Smooth muscle cell (in vitro differentiated cells): Measurements from ENCODE around the gene FKBP4. TPM values are rescaled to one million over a fixed set of nuclear protein-coding genes. Genes with fewer than 3 reads are reported as not detected.

Experiments
- DNase-seq: peaks from one replicate; lab custom pipeline; 2025; ENCODE audit not compliant: unreplicated experiment; lab: John Stamatoyannopoulos, UW
- H2AFZ ChIP-seq: fragments of 200-600 bp; sonication (generic); 2 replicates; pipeline ENCODE4 v1.6.0; 2016; ENCODE audit warnings: antibody characterized with exemption, low read depth, mild to moderate bottlenecking
- H3F3A ChIP-seq: fragments of 200-600 bp; sonication (generic); 2 replicates; pipeline ENCODE4 v1.6.0; 2017; ENCODE audit warnings: antibody characterized with exemption, low read depth
- H3K27ac ChIP-seq: fragments of 200-600 bp; sonication (generic); 2 replicates; pipeline ENCODE4 v1.5.1; 2016; ENCODE audit warnings: low read depth, mild to moderate bottlenecking
- H3K27me3 ChIP-seq: fragments of 200-600 bp; sonication (generic); 2 replicates; pipeline ENCODE4 v1.6.1; 2016; ENCODE audit warnings: low read depth, mild to moderate bottlenecking
- H3K36me3 ChIP-seq: fragments of 200-600 bp; sonication (generic); 2 replicates; pipeline ENCODE4 v1.5.1; 2016; ENCODE audit warnings: low read depth
- H3K4me1 ChIP-seq: fragments of 200-600 bp; sonication (generic); 2 replicates; pipeline ENCODE4 v1.5.1; 2016; ENCODE audit warnings: low read depth
- H3K4me2 ChIP-seq: fragments of 200-600 bp; sonication (generic); 2 replicates; pipeline ENCODE4 v1.6.0; 2016; ENCODE audit warnings: mild to moderate bottlenecking
- H3K4me3 ChIP-seq: fragments of 200-600 bp; sonication (generic); 2 replicates; pipeline ENCODE4 v1.5.1; 2016; ENCODE audit warnings: mild to moderate bottlenecking
- H3K79me2 ChIP-seq: fragments of 200-600 bp; sonication (generic); 2 replicates; pipeline ENCODE4 v1.6.0; 2016; ENCODE audit warnings: low read depth, mild to moderate bottlenecking
- H3K9ac ChIP-seq: fragments of 200-600 bp; sonication (generic); 2 replicates; pipeline ENCODE4 v1.6.0; 2016; ENCODE audit warnings: low read depth
- H3K9me3 ChIP-seq: fragments of 200-600 bp; sonication (generic); replicated peaks from 2 replicates; pipeline ENCODE4 v1.5.1; 2016; ENCODE audit warnings: low read depth
- H4K20me1 ChIP-seq: fragments of 200-600 bp; sonication (generic); 2 replicates; pipeline ENCODE4 v1.6.0; 2016; ENCODE audit warnings: low read depth
- CTCF ChIP-seq: fragments of 200-600 bp; sonication (generic); IDR thresholded peaks from 2 replicates; pipeline ENCODE4 v1.5.1; 2017; ENCODE audit warnings: borderline replicate concordance, mild to moderate bottlenecking, antibody characterized with exemption; ENCODE audit not compliant: insufficient read depth, poor library complexity, severe bottlenecking
- WGBS: methylation state at CpG from one replicate; pipeline ENCODE4 v1.1.7; 2016; ENCODE audit warnings: low lambda C conversion rate; 5-methylcytosine and 5-hydroxymethylcytosine counted together
- polyA plus RNA-seq: library from polyadenylated mRNA; unstranded; fragments of >200 nt; fragmentation: Nextera tagmentation; extraction: Ambion mirVana; gene quantifications from 2 replicates; pipeline ENCODE4 v1.2.1, GENCODE V29; 2016
- total RNA-seq: library from RNA; depleted of rRNA; stranded (reverse); fragments of >200 nt; gene quantifications from 2 replicates; pipeline ENCODE4 v1.2.3, GENCODE V29; 2014

The FKBP4 gene
- total and polyA plus RNA-seq, 2 experiments from 2014 or later, result 19.0 to 32.6 TPM

DNA sequence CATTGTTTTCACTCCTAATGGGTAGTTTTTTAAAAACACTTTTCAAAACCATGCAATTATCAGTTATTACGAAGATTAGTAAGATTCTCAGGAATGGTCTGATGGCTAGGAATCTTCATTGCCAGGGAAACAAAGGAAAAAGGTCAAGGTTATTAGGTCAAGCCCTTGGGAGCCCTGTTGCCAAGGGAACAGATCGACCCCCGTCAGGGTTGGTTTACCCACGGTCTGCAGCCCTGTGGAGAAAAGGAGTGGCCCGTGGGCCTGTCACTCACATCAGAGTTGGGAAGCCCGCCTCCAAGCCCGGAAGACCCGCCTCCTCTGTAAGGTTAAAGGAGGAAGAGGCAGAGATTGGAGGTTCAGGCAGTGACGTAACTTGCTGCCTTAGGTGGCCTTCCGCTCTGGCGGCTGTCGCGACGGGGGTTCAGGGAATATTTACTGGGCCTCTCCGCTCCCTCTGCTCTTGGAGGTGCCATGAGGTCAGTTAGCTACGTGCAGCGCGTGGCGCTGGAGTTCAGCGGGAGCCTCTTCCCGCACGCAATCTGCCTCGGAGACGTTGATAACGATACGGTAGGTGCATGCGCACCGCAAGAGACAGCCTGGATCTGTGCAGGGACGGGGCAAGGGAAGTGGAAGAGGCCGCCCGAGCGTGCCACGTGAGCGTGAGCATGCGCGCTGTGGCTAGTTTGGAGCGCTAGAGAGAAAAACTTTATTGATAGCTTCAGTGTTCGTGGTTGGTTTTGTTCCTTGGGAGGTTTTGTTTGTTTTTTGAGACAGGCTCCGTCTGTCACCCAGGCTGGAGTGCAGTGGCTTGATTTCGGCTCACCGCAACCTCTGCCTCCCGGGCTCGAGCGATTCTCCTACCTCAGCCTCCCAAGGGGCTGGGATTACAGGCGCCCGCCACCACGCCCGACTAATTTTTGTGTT lies 17.8 kb downstream of the FKBP4 start, which contains the start of gene ITFG2:
ITFG2 (plus strand) TSS at position 379 of the 924 bp plus-strand sequence; CDS start at position 472, 93 bp downstream.
- TF ChIP-seq CTCF, result no peak
- 2% methylated on average over 48 of the region's 48 CpGs for WGBS
- peak within 1 kb of the TSS; percentile 88 for H3K27ac ChIP-seq
- H3K36me3 ChIP-seq, result peaks cover under 1% of the 10 kb centered on the region
- H3F3A ChIP-seq, result no peaks in the 10 kb centered on the region
- H4K20me1 ChIP-seq, result no peaks in the 10 kb centered on the region
- peak within 1 kb of the TSS; percentile 90 for H3K4me2 ChIP-seq
- H2AFZ ChIP-seq, result peak within 1 kb of the TSS; percentile 90
- H3K4me1 ChIP-seq, result peaks cover 3% of the 10 kb centered on the region
- peak within 1 kb of the TSS; percentile 83 for H3K9ac ChIP-seq
- peaks cover 29% of the 10 kb centered on the region for H3K79me2 ChIP-seq
- peak within 1 kb of the TSS; percentile 67 for H3K4me3 ChIP-seq
- no peaks in the 10 kb centered on the region for H3K27me3 ChIP-seq
- no peaks in the 10 kb centered on the region for H3K9me3 ChIP-seq
- peak; percentile 97 for DNase-seq

- peak; percentile 57 for TF ChIP-seq CTCF
- no peaks in the 10 kb centered on the region for H3K27me3 ChIP-seq
- WGBS, result 26% methylated on average over 10 of the region's 10 CpGs
These were observed 18.7 kb downstream of the FKBP4 start for GRCh38 chr12:2813214-2814185.

GRCh38 chr12:2819810-2820209 lies 25.0 kb downstream of the FKBP4 start:
- 97% methylated on average over 15 of the region's 15 CpGs for WGBS
- Histone ChIP-seq H3K4me1 (peaks cover under 1% of the 10 kb centered on the region), H3K9ac (no peak overlapping the region), H3K9me3 (no peaks in the 10 kb centered on the region), H3K27ac (no peak overlapping the region), H2AFZ (no peak overlapping the region), H4K20me1 (no peaks in the 10 kb centered on the region), H3K4me2 (no peak overlapping the region), H3K27me3 (no peaks in the 10 kb centered on the region), H3F3A (no peaks in the 10 kb centered on the region), H3K36me3 (peaks cover 15% of the 10 kb centered on the region), H3K79me2 (peaks cover 10% of the 10 kb centered on the region), H3K4me3 (no peak overlapping the region)
- no peak for TF ChIP-seq CTCF
- no peak for DNase-seq

More at GRCh38 chr12:2813214-2814185, 18.7 kb downstream of the FKBP4 start:
- DNase-seq, result no peak
- Histone ChIP-seq H3K9me3 (no peaks in the 10 kb centered on the region), H3K4me3 (peak overlapping the region; percentile 67), H3K9ac (peak overlapping the region; percentile 83), H3K36me3 (peaks cover 8% of the 10 kb centered on the region), H3F3A (no peaks in the 10 kb centered on the region), H3K79me2 (peaks cover 29% of the 10 kb centered on the region), H2AFZ (peak overlapping the region; percentile 90), H3K4me2 (peak overlapping the region; percentile 90), H4K20me1 (no peaks in the 10 kb centered on the region), H3K27ac (peak overlapping the region; percentile 88), H3K4me1 (peaks cover 3% of the 10 kb centered on the region)
